ENCODE measurements around the gene AATF. TPM values are rescaled to one million over a fixed set of nuclear protein-coding genes. Genes with fewer than 3 reads are reported as not detected.
"Not testable (repeated sequence)": the region's sequence is repeated elsewhere in the genome, so short reads cannot be mapped to it uniquely, and the experiment has no call there.

AATF gene
- total RNA-seq, 1 donor from 2014 or later = 19.5 TPM

DNA sequence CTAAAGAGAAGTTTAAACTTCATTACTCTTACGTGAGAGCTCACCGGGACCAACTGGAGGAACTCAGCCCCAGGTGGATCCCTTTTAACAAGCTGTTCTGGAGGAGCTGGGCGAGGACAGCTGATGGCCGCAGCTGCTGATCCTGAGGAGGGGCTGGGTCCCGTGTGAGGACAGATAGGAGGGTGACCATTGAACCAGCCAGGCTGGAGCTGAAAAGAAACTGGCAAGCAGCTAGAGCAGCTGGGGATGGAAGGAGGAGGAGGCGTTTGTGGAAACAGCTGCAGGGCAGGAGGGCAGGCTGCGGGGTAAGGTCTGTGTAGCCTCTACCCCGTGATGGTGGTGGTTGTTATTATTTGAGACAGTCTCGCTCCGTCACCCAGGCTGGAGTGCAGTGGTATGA is 119.5 kb downstream of the AATF start:
- H3K27ac ChIP-seq = no peak overlapping the region
- H3K27me3 ChIP-seq = no peaks in the 10 kb centered on the region
- no peaks in the 10 kb centered on the region for H3K36me3 ChIP-seq
- H3K4me3 ChIP-seq = no peak overlapping the region
- H3K4me1 ChIP-seq = no peaks in the 10 kb centered on the region
- intact Hi-C loops (cut with DNase I) = no loop called here
- no peak for DNase-seq (ENCODE audit: low spot score in 2 of 2)
- H3K9me3 ChIP-seq = no peaks in the 10 kb centered on the region
- TF ChIP-seq, protein P1, sequence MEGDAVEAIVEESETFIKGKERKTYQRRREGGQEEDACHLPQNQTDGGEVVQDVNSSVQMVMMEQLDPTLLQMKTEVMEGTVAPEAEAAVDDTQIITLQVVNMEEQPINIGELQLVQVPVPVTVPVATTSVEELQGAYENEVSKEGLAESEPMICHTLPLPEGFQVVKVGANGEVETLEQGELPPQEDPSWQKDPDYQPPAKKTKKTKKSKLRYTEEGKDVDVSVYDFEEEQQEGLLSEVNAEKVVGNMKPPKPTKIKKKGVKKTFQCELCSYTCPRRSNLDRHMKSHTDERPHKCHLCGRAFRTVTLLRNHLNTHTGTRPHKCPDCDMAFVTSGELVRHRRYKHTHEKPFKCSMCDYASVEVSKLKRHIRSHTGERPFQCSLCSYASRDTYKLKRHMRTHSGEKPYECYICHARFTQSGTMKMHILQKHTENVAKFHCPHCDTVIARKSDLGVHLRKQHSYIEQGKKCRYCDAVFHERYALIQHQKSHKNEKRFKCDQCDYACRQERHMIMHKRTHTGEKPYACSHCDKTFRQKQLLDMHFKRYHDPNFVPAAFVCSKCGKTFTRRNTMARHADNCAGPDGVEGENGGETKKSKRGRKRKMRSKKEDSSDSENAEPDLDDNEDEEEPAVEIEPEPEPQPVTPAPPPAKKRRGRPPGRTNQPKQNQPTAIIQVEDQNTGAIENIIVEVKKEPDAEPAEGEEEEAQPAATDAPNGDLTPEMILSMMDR (IDR thresholded peaks at IDR 0.05) = no peak

- TF ChIP-seq, protein P1 (IDR thresholded peaks at IDR 0.05) = no peak
- intact Hi-C loops (cut with DNase I) = no loop called here
- no peak overlapping the region for H3K4me3 ChIP-seq
- no peaks in the 10 kb centered on the region for H3K4me1 ChIP-seq
- no peak for DNase-seq (ENCODE audit: low spot score in 2 of 2)
- no peaks in the 10 kb centered on the region for H3K27me3 ChIP-seq
- H3K36me3 ChIP-seq = no peaks in the 10 kb centered on the region
- H3K9me3 ChIP-seq = no peaks in the 10 kb centered on the region
- no peak overlapping the region for H3K27ac ChIP-seq
Observed at GRCh38 chr17:37069087-37069486, 120.3 kb downstream of the AATF start.

DNA sequence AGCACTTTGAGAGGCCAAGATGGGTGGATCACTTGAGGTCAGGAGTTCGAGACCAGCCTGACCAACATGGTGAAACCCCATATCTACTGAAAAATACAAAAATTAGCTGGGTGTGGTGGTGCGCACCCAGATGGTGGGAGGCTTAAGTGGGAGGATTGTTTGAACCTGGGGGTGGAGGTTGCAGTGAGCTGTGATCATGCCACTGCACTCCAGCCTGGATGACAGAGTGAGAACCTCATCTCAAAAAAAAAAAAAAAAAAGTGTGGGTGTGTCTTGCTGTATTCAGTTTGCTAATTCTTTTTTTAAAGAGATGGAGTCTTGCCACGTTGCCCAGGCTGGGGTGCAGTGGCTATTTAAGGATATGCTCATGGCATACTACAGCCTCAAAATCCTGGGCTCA is 124.7 kb downstream of the AATF start:
- intact Hi-C loops (cut with DNase I); H3K36me3 ChIP-seq; H3K9me3 ChIP-seq; H3K27me3 ChIP-seq; H3K27ac ChIP-seq; H3K4me1 ChIP-seq; H3K4me3 ChIP-seq; DNase-seq (ENCODE audit: low spot score in 2 of 2): not testable (repeated sequence)

GRCh38 chr17:37079065-37079708 is 130.4 kb downstream of the AATF start:
- Histone ChIP-seq H3K27me3 (no peaks in the 10 kb centered on the region), H3K27ac (no peak overlapping the region), H3K4me3 (no peak overlapping the region), H3K36me3 (no peaks in the 10 kb centered on the region), H3K9me3 (peaks cover 0 to 6% of the 10 kb centered on the region in 2 donors), H3K4me1 (no peaks in the 10 kb centered on the region)
- TF ChIP-seq, protein P1 (IDR thresholded peaks at IDR 0.05) = no peak
- DNase-seq (ENCODE audit: low spot score in 2 of 2) = no peak
- intact Hi-C loops (cut with DNase I) = no loop called here

DNA sequence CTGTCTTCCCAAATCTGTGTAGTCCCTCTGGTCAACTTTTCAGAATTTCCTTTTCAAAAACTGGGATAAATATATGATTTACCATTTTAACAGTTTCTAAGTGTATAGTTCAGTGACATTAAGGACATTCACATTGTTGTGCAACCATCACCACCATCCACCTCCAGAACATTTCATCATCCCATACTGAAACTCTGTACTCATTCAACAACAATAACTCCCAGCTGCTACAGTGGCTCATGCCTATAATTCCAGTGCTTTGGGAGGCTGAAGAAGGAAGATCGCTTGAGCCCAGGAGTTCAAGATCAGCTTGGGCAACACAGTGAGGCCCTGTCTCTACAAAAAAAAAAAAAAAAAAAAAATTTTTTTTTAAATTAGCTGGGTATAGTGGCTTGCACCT is 131.0 kb downstream of the AATF start:
- Histone ChIP-seq H3K9me3 (peaks cover 0 to 6% of the 10 kb centered on the region in 2 donors), H3K27ac (no peak overlapping the region), H3K4me1 (no peaks in the 10 kb centered on the region), H3K36me3 (peaks cover 0 to under 1% of the 10 kb centered on the region in 2 donors), H3K4me3 (no peak overlapping the region), H3K27me3 (no peaks in the 10 kb centered on the region)
- TF ChIP-seq, protein P1 (IDR thresholded peaks at IDR 0.05) = no peak
- intact Hi-C loops (cut with DNase I) = no loop called here
- no peak for DNase-seq (ENCODE audit: low spot score in 2 of 2)

GRCh38 chr17:37081287-37081686 is 132.5 kb downstream of the AATF start:
- Histone ChIP-seq H3K4me1 (no peaks in the 10 kb centered on the region), H3K36me3 (peaks cover 0 to 16% of the 10 kb centered on the region in 2 donors), H3K4me3 (no peak overlapping the region), H3K27ac (no peak overlapping the region), H3K9me3 (peaks cover 0 to 6% of the 10 kb centered on the region in 2 donors), H3K27me3 (no peaks in the 10 kb centered on the region)
- no peak for DNase-seq (ENCODE audit: low spot score in 2 of 2)
- intact Hi-C loops (cut with DNase I) = no loop called here
- TF ChIP-seq, protein P1 (IDR thresholded peaks at IDR 0.05) = no peak
